Measurements from ENCODE around the gene OTUB2.

The OTUB2 gene

GRCh38 chr14:94010625-94011024 is 15.5 kb upstream of the OTUB2 start:
- no peaks in the 10 kb centered on the region for H3K79me2 ChIP-seq (ENCODE audit: insufficient read depth, low read length)
- no peak overlapping the region for H3K9ac ChIP-seq (ENCODE audit: low read depth, low read length)
- no peaks in the 10 kb centered on the region for H3K27me3 ChIP-seq (ENCODE audit: insufficient read depth, low read length, poor library complexity)
- no peaks in the 10 kb centered on the region for H3K36me3 ChIP-seq (ENCODE audit: insufficient read depth, low read length)
- H3K4me2 ChIP-seq (ENCODE audit: insufficient read depth, low read length): no peak overlapping the region
- no peaks in the 10 kb centered on the region for H3K4me1 ChIP-seq (ENCODE audit: insufficient read depth, low read length)
- H3K4me3 ChIP-seq (ENCODE audit: low read depth in 1 of 2, low read length in 2 of 2): no peak overlapping the region
- DNase-seq: no peak
- no peaks in the 10 kb centered on the region; the same call in 1 of the 2 replicates for H4K20me1 ChIP-seq (ENCODE audit: insufficient read depth, low read length)
- H3K27ac ChIP-seq (ENCODE audit: low read length): no peak overlapping the region
- no peak overlapping the region for H2AFZ ChIP-seq (ENCODE audit: low read depth, low read length)
- ATAC-seq (ENCODE audit: insufficient read depth, low read depth): no peak
- TF ChIP-seq CTCF (IDR thresholded peaks at IDR 0.05; ENCODE audit: borderline replicate concordance, extremely low read depth, low read length, poor library complexity, severe bottlenecking) (no peak), EZH2 (IDR thresholded peaks at IDR 0.05; ENCODE audit: borderline replicate concordance, low read depth, low read length, severe bottlenecking) (no peak)
- H3K9me3 ChIP-seq (ENCODE audit: insufficient read depth, low read length, severe bottlenecking): no peaks in the 10 kb centered on the region

- ATAC-seq (ENCODE audit: insufficient read depth, low read depth) (peak; percentile 55; the same call in 1 of the 3 replicates), DNase-seq (no peak)
- no peak overlapping the region for H3K9ac ChIP-seq (ENCODE audit: low read depth, low read length)
- no peaks in the 10 kb centered on the region for H3K4me1 ChIP-seq (ENCODE audit: insufficient read depth, low read length)
- no peak overlapping the region for H3K4me2 ChIP-seq (ENCODE audit: insufficient read depth, low read length)
- no peaks in the 10 kb centered on the region for H3K36me3 ChIP-seq (ENCODE audit: insufficient read depth, low read length)
- TF ChIP-seq EZH2 (IDR thresholded peaks at IDR 0.05; ENCODE audit: borderline replicate concordance, low read depth, low read length, severe bottlenecking): no peak
- no peak for TF ChIP-seq CTCF (IDR thresholded peaks at IDR 0.05; ENCODE audit: borderline replicate concordance, extremely low read depth, low read length, poor library complexity, severe bottlenecking)
- no peak overlapping the region for H3K27ac ChIP-seq (ENCODE audit: low read length)
- H2AFZ ChIP-seq (ENCODE audit: low read depth, low read length): no peak overlapping the region
- H3K79me2 ChIP-seq (ENCODE audit: insufficient read depth, low read length): no peaks in the 10 kb centered on the region
- no peaks in the 10 kb centered on the region for H3K9me3 ChIP-seq (ENCODE audit: insufficient read depth, low read length, severe bottlenecking)
- peaks cover 2% of the 10 kb centered on the region for H3K27me3 ChIP-seq (ENCODE audit: insufficient read depth, low read length, poor library complexity)
- H4K20me1 ChIP-seq (ENCODE audit: insufficient read depth, low read length): peaks cover 2% of the 10 kb centered on the region; the same call in 1 of the 2 replicates
- H3K4me3 ChIP-seq (ENCODE audit: low read depth in 1 of 2, low read length in 2 of 2): no peak overlapping the region
These were observed 14.3 kb upstream of the OTUB2 start for GRCh38 chr14:94011795-94012194.

- H3K27me3 ChIP-seq (ENCODE audit: insufficient read depth, low read length, poor library complexity): peaks cover 5% of the 10 kb centered on the region
- TF ChIP-seq CTCF (IDR thresholded peaks at IDR 0.05; ENCODE audit: borderline replicate concordance, extremely low read depth, low read length, poor library complexity, severe bottlenecking) (no peak), EZH2 (IDR thresholded peaks at IDR 0.05; ENCODE audit: borderline replicate concordance, low read depth, low read length, severe bottlenecking) (no peak)
- H3K4me3 ChIP-seq (ENCODE audit: low read depth in 1 of 2, low read length in 2 of 2): no peak overlapping the region
- H4K20me1 ChIP-seq (ENCODE audit: insufficient read depth, low read length): peaks cover 2% of the 10 kb centered on the region; the same call in 1 of the 2 replicates
- no peaks in the 10 kb centered on the region for H3K4me1 ChIP-seq (ENCODE audit: insufficient read depth, low read length)
- H3K9me3 ChIP-seq (ENCODE audit: insufficient read depth, low read length, severe bottlenecking): no peaks in the 10 kb centered on the region
- H3K79me2 ChIP-seq (ENCODE audit: insufficient read depth, low read length): no peaks in the 10 kb centered on the region
- no peak overlapping the region for H3K27ac ChIP-seq (ENCODE audit: low read length)
- H2AFZ ChIP-seq (ENCODE audit: low read depth, low read length): no peak overlapping the region
- H3K36me3 ChIP-seq (ENCODE audit: insufficient read depth, low read length): no peaks in the 10 kb centered on the region
- no peak overlapping the region for H3K9ac ChIP-seq (ENCODE audit: low read depth, low read length)
- ATAC-seq (ENCODE audit: insufficient read depth, low read depth) (no peak), DNase-seq (no peak)
- H3K4me2 ChIP-seq (ENCODE audit: insufficient read depth, low read length): no peak overlapping the region
These were observed 11.8 kb upstream of the OTUB2 start for GRCh38 chr14:94014382-94014781.

GRCh38 chr14:94015223-94015622 is 10.9 kb upstream of the OTUB2 start:
- H2AFZ ChIP-seq (ENCODE audit: low read depth, low read length): no peak overlapping the region
- DNase-seq: no peak
- H3K4me2 ChIP-seq (ENCODE audit: insufficient read depth, low read length): no peak overlapping the region
- no peaks in the 10 kb centered on the region for H3K4me1 ChIP-seq (ENCODE audit: insufficient read depth, low read length)
- peaks cover 2% of the 10 kb centered on the region; the same call in 1 of the 2 replicates for H4K20me1 ChIP-seq (ENCODE audit: insufficient read depth, low read length)
- no peak overlapping the region for H3K4me3 ChIP-seq (ENCODE audit: low read depth in 1 of 2, low read length in 2 of 2)
- H3K9ac ChIP-seq (ENCODE audit: low read depth, low read length): no peak overlapping the region
- H3K36me3 ChIP-seq (ENCODE audit: insufficient read depth, low read length): no peaks in the 10 kb centered on the region
- H3K27me3 ChIP-seq (ENCODE audit: insufficient read depth, low read length, poor library complexity): peaks cover 5% of the 10 kb centered on the region
- no peak overlapping the region for H3K27ac ChIP-seq (ENCODE audit: low read length)
- no peaks in the 10 kb centered on the region for H3K79me2 ChIP-seq (ENCODE audit: insufficient read depth, low read length)
- H3K9me3 ChIP-seq (ENCODE audit: insufficient read depth, low read length, severe bottlenecking): no peaks in the 10 kb centered on the region
- no peak for ATAC-seq (ENCODE audit: insufficient read depth, low read depth)
- no peak for TF ChIP-seq EZH2 (IDR thresholded peaks at IDR 0.05; ENCODE audit: borderline replicate concordance, low read depth, low read length, severe bottlenecking)
- no peak for TF ChIP-seq CTCF (IDR thresholded peaks at IDR 0.05; ENCODE audit: borderline replicate concordance, extremely low read depth, low read length, poor library complexity, severe bottlenecking)

Data from DND-41 (cell line).